Upper lobe of left lung (tissue), 4 donors: Measurements from ENCODE around the gene TCN2.

ENCODE experiments used
- EP300 ChIP-seq, 4 donors: sonication (generic); formaldehyde crosslinking; IDR thresholded peaks; one replicate each; pipeline ENCODE4 v1.5.1; 2017; ENCODE audit warnings: antibody characterized with exemption in 4 of 4, control low read depth in 2 of 4
- POLR2A ChIP-seq, 4 donors: fragments of 450-650 bp; IDR thresholded peaks; one replicate each; pipeline ENCODE4 v1.5.1; 2016 to 2017; ENCODE audit warnings: antibody characterized with exemption in 4 of 4, mild to moderate bottlenecking in 2 of 4
- TF ChIP-seq, protein P1 (sequence below), 6 experiments: fragments of 450-650 bp in 4 of 6; fragments of 200-600 bp in 2 of 6; sonication (generic) in 2 of 6; IDR thresholded peaks; one replicate each; pipeline ENCODE4 v1.5.1; 2016 to 2019; ENCODE audit warnings: antibody characterized with exemption in 6 of 6

DNA sequence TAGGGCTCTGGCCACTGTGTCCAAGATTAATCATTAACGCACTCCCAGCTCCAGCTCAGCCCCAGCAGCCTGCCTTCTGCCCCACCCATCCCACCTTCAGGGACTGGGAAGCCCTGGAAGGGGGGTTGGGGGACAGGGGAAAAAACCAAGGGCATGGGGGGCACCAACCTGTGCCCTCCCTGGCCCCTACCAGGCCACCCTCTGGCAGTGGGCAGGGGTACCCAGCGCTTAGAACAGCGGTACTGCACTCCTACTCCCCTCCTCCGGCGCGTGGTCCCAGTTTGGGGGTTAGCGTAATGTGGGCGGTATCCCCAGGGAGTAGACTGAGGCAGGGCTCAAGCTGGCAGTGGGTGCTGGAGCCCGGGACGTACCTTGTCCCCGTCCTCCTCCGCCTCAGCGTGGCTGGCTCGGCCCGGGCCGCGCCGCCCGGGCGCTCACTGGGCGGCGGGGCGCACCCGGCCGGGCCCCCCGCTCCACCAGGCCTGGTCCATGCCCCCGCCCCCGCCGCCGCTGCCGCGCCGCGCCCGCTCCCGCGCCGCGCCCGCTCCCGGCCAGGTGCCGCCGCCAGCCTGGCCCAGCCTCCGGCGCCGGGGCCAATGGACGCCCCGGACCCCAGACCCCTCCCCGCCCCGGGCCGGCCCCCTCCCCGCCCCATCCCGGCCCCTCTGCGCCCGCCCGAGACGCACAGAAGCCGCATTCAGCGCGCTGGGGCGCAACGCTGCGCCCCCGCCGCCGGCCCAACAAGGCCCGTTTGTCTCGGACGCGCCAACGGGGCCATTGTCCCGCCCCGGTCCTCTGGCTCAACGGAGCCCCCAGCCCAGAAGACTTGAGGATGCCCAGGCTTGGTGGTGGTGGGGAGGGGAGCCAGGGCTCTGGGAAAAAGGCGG is 32.6 kb upstream of the TCN2 start, which contains the start of gene GAL3ST1:
- TF ChIP-seq EP300 (IDR thresholded peaks at IDR 0.05) (no peak), POLR2A (IDR thresholded peaks at IDR 0.05) (no peak)
- TF ChIP-seq, protein P1, sequence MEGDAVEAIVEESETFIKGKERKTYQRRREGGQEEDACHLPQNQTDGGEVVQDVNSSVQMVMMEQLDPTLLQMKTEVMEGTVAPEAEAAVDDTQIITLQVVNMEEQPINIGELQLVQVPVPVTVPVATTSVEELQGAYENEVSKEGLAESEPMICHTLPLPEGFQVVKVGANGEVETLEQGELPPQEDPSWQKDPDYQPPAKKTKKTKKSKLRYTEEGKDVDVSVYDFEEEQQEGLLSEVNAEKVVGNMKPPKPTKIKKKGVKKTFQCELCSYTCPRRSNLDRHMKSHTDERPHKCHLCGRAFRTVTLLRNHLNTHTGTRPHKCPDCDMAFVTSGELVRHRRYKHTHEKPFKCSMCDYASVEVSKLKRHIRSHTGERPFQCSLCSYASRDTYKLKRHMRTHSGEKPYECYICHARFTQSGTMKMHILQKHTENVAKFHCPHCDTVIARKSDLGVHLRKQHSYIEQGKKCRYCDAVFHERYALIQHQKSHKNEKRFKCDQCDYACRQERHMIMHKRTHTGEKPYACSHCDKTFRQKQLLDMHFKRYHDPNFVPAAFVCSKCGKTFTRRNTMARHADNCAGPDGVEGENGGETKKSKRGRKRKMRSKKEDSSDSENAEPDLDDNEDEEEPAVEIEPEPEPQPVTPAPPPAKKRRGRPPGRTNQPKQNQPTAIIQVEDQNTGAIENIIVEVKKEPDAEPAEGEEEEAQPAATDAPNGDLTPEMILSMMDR (IDR thresholded peaks at IDR 0.05), result no peak
